ENCODE data around the gene GPR78.

DNA sequence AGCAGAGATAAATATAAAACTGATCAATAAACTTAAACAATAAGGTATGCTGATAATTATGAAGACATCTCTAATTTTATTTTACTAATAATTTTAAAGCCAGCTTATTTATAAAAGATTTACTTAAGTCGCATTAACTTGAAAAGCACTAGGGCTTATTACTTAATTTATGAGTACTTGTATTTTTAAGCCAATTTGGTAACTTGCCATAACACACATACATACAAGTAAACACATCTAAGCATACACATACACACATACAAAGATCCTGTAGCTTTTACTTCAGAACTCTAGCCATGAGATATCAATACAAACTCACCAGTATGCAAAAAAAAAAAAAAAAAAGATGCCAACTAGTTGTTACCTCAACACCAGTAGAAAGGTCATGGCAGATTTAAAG is 10.0 kb upstream of the GPR78 start:
- TF ChIP-seq, protein P1, sequence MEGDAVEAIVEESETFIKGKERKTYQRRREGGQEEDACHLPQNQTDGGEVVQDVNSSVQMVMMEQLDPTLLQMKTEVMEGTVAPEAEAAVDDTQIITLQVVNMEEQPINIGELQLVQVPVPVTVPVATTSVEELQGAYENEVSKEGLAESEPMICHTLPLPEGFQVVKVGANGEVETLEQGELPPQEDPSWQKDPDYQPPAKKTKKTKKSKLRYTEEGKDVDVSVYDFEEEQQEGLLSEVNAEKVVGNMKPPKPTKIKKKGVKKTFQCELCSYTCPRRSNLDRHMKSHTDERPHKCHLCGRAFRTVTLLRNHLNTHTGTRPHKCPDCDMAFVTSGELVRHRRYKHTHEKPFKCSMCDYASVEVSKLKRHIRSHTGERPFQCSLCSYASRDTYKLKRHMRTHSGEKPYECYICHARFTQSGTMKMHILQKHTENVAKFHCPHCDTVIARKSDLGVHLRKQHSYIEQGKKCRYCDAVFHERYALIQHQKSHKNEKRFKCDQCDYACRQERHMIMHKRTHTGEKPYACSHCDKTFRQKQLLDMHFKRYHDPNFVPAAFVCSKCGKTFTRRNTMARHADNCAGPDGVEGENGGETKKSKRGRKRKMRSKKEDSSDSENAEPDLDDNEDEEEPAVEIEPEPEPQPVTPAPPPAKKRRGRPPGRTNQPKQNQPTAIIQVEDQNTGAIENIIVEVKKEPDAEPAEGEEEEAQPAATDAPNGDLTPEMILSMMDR (IDR thresholded peaks at IDR 0.05), result no peak
- no peak for TF ChIP-seq NR2C2 (CRISPR knock-in tag; IDR thresholded peaks at IDR 0.05)
- TF ChIP-seq ZNF263 (CRISPR knock-in tag; IDR thresholded peaks at IDR 0.05; ENCODE audit: low read depth), result no peak
- TF ChIP-seq SMAD3 (CRISPR knock-in tag; IDR thresholded peaks at IDR 0.05; ENCODE audit: borderline replicate concordance), result no peak
- no peak for TF ChIP-seq HMGA2 (CRISPR knock-in tag; IDR thresholded peaks at IDR 0.05)
- no peak for TF ChIP-seq NR1H2 (CRISPR knock-in tag; IDR thresholded peaks at IDR 0.05)
- TF ChIP-seq, protein P2, sequence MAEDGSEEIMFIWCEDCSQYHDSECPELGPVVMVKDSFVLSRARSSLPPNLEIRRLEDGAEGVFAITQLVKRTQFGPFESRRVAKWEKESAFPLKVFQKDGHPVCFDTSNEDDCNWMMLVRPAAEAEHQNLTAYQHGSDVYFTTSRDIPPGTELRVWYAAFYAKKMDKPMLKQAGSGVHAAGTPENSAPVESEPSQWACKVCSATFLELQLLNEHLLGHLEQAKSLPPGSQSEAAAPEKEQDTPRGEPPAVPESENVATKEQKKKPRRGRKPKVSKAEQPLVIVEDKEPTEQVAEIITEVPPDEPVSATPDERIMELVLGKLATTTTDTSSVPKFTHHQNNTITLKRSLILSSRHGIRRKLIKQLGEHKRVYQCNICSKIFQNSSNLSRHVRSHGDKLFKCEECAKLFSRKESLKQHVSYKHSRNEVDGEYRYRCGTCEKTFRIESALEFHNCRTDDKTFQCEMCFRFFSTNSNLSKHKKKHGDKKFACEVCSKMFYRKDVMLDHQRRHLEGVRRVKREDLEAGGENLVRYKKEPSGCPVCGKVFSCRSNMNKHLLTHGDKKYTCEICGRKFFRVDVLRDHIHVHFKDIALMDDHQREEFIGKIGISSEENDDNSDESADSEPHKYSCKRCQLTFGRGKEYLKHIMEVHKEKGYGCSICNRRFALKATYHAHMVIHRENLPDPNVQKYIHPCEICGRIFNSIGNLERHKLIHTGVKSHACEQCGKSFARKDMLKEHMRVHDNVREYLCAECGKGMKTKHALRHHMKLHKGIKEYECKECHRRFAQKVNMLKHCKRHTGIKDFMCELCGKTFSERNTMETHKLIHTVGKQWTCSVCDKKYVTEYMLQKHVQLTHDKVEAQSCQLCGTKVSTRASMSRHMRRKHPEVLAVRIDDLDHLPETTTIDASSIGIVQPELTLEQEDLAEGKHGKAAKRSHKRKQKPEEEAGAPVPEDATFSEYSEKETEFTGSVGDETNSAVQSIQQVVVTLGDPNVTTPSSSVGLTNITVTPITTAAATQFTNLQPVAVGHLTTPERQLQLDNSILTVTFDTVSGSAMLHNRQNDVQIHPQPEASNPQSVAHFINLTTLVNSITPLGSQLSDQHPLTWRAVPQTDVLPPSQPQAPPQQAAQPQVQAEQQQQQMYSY (CRISPR knock-in tag; IDR thresholded peaks at IDR 0.05), result no peak
- TF ChIP-seq, protein P3, sequence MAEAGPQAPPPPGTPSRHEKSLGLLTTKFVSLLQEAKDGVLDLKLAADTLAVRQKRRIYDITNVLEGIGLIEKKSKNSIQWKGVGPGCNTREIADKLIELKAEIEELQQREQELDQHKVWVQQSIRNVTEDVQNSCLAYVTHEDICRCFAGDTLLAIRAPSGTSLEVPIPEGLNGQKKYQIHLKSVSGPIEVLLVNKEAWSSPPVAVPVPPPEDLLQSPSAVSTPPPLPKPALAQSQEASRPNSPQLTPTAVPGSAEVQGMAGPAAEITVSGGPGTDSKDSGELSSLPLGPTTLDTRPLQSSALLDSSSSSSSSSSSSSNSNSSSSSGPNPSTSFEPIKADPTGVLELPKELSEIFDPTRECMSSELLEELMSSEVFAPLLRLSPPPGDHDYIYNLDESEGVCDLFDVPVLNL (CRISPR knock-in tag; IDR thresholded peaks at IDR 0.05; ENCODE audit: borderline replicate concordance, low read depth), result no peak
- TF ChIP-seq SP1 (CRISPR knock-in tag; conservative IDR thresholded peaks at IDR 0.05), result no peak
- TF ChIP-seq, protein P4, sequence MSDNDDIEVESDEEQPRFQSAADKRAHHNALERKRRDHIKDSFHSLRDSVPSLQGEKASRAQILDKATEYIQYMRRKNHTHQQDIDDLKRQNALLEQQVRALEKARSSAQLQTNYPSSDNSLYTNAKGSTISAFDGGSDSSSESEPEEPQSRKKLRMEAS (CRISPR knock-in tag; IDR thresholded peaks at IDR 0.05), result no peak
- TF ChIP-seq ZNF219 (CRISPR knock-in tag; IDR thresholded peaks at IDR 0.05; ENCODE audit: borderline replicate concordance), result no peak
- TF ChIP-seq, protein P5, sequence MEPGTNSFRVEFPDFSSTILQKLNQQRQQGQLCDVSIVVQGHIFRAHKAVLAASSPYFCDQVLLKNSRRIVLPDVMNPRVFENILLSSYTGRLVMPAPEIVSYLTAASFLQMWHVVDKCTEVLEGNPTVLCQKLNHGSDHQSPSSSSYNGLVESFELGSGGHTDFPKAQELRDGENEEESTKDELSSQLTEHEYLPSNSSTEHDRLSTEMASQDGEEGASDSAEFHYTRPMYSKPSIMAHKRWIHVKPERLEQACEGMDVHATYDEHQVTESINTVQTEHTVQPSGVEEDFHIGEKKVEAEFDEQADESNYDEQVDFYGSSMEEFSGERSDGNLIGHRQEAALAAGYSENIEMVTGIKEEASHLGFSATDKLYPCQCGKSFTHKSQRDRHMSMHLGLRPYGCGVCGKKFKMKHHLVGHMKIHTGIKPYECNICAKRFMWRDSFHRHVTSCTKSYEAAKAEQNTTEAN (CRISPR knock-in tag; IDR thresholded peaks at IDR 0.05), result no peak
